HepG2 (cell line): ENCODE measurements around the gene FRRS1. TPM values are rescaled to one million over a fixed set of nuclear protein-coding genes. Genes with fewer than 3 reads are reported as not detected.

Experiments
- ATM ChIP-seq: fragments of 450-650 bp; IDR thresholded peaks from 2 replicates; pipeline ENCODE4 v1.7.1; 2017; ENCODE audit warnings: mild to moderate bottlenecking, borderline replicate concordance
- JARID2 ChIP-seq: sonication (generic); formaldehyde crosslinking; IDR thresholded peaks from 2 replicates; pipeline ENCODE4 v1.8.1; 2023; ENCODE audit warnings: missing genetic modification reagents, inconsistent platforms; ENCODE audit not compliant: insufficient replicate concordance
- RERE ChIP-seq: IDR thresholded peaks from 2 replicates; pipeline ENCODE4 v1.6.1; 2016; ENCODE audit warnings: low read depth, missing genetic modification reagents, missing compliant biosample characterization
- ZNF17 ChIP-seq: sonication (generic); formaldehyde crosslinking; IDR thresholded peaks from 2 replicates; pipeline ENCODE4 v1.5.0; 2020; ENCODE audit warnings: mild to moderate bottlenecking, missing genetic modification reagents
- ZNF280D ChIP-seq: sonication (generic); formaldehyde crosslinking; IDR thresholded peaks from 2 replicates; pipeline ENCODE4 v1.5.1; 2020; ENCODE audit warnings: mild to moderate bottlenecking, missing genetic modification reagents
- ZNF780A ChIP-seq: sonication (generic); formaldehyde crosslinking; IDR thresholded peaks from 2 replicates; pipeline ENCODE4 v1.8.0; 2022; ENCODE audit warnings: mild to moderate bottlenecking, missing genetic modification reagents, moderate library complexity
- ZSCAN25 ChIP-seq: sonication (generic); formaldehyde crosslinking; IDR thresholded peaks from 2 replicates; pipeline ENCODE4 v1.8.0; 2022; ENCODE audit warnings: mild to moderate bottlenecking, missing genetic modification reagents
- polyA plus RNA-seq, 8 experiments: library from polyadenylated mRNA; depleted of rRNA in 3 of 8; stranded (reverse) in 7 of 8; unstranded in 1 of 8; fragments of >200 nt; fragmentation: Illumina TruSeq in 4 of 8; extraction: Trizol in 4 of 8; gene quantifications; 2 replicates each; pipeline versions ENCODE4 v1.2.1 to v1.2.3, GENCODE V29; 2011 to 2016; ENCODE audit warnings: low read depth in 4 of 8, missing spikeins in 1 of 8, mixed read lengths in 1 of 8; ENCODE audit not compliant: insufficient read depth in 1 of 8
- total RNA-seq, 5 experiments: library from RNA; depleted of rRNA; stranded (reverse); fragments of >200 nt; fragmentation: Illumina TruSeq; extraction: Trizol; gene quantifications; 2 replicates each; pipeline ENCODE4 v1.2.3, GENCODE V29; 2016; ENCODE audit warnings: low read depth in 1 of 5

FRRS1 gene
- total and polyA plus RNA-seq, 2 of the 13 experiments (the other 11 are each of a cell fraction or from before 2014, with no cell fraction given), result 22.6 to 23.4 TPM

- TF ChIP-seq ZNF280D (CRISPR knock-in tag), result no peak
- TF ChIP-seq ZSCAN25, result no peak
- no peak for TF ChIP-seq ATM
- TF ChIP-seq RERE, result no peak
- TF ChIP-seq JARID2 (CRISPR knock-in tag), result no peak
- no peak for TF ChIP-seq ZNF780A (CRISPR knock-in tag)
- no peak for TF ChIP-seq ZNF17
- TF ChIP-seq, all 625 proteins: peak for 0
These were observed 20.5 kb upstream of the FRRS1 start (continued) for GRCh38 chr1:99786751-99787501.
